ENCODE data around the gene ADAMTSL2. TPM values are rescaled to one million over a fixed set of nuclear protein-coding genes. Genes with fewer than 3 reads are reported as not detected.

The ADAMTSL2 gene
- total and polyA plus RNA-seq, 9 donors: 2.3 to 5.5 (median 4.7) TPM

DNA sequence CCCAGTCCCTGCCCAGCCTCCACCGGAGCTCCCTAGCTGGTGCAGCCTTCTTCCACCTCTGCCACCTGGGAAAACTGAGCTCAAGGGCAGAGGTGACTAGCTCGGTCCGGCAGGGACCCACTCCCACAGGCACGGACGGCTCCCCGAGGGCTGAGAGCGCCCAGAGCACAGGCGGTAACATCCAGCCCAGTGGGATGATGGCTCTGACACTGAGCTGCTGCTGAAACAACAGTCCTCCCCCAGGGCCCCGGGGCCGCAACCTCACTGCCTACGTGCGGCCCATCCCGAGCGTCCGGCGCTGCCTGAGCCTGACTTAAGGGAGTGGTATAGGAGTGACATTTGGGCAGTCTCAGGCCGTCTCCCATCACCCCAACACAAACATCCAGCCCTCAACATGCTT, 70.9 kb downstream of the ADAMTSL2 start:
- Histone ChIP-seq H3K4me1 (ENCODE audit: control insufficient read depth, insufficient read depth, low read length) (peaks cover 16% of the 10 kb centered on the region), H3K36me3 (ENCODE audit: control insufficient read depth, insufficient read depth, low read length) (no peaks in the 10 kb centered on the region), H3K27me3 (ENCODE audit: control insufficient read depth, insufficient read depth, low read length) (peaks cover 72% of the 10 kb centered on the region), H3K9me3 (replicated peaks; ENCODE audit: control insufficient read depth, low read depth, low read length) (no peaks in the 10 kb centered on the region), H3K4me3 (ENCODE audit: low read length) (no peak overlapping the region), H3K27ac (ENCODE audit: low read length) (no peak overlapping the region)
- DNase-seq: no peak
- WGBS (ENCODE audit: insufficient coverage): 80% methylated on average over 2 of the region's 17 CpGs

DNA sequence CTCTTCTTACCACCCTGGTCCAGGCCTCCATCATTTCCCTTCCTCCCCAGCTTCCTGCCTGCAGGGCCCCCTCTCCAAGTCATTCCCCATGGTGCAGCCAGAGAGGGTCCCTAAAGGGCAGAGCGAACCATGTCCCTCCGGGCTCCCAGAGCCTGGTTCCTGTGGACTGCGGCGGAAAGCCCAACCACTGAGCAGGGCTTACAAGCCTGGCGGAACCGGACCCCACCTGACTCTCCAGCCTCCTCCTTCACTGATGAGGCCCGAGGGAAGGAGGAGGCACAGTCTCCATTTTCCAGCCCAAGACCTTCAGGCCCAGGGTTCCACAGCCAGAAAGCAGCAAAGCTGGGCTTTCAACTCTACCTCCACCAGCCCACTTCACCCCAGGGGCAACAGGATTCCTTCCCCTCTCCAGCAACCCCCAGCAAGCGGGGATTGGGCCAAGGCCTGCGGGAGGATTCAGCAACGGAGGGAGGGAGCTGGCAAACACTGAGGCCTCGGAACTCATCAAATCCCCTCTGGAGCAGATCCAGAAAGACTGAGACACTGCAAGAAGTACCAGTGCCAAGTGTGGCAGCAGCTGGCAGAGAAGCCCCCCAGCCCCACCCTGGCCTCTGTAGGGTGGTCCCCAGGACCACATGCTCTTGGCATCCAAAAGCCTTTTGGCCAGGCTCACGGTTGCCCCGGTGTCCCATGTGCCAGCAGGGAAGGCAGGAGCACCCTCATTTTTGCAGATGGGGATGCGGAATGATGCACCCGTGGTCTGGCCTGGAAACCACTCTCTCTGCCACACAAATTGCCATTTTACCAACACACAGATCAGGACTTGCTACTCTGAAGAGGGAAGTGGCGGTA, 71.6 kb downstream of the ADAMTSL2 start:
- Histone ChIP-seq H3K36me3 (ENCODE audit: control insufficient read depth, insufficient read depth, low read length) (no peaks in the 10 kb centered on the region), H3K9me3 (replicated peaks; ENCODE audit: control insufficient read depth, low read depth, low read length) (no peaks in the 10 kb centered on the region), H3K4me1 (ENCODE audit: control insufficient read depth, insufficient read depth, low read length) (peaks cover 16% of the 10 kb centered on the region), H3K27me3 (ENCODE audit: control insufficient read depth, insufficient read depth, low read length) (peaks cover 70% of the 10 kb centered on the region), H3K4me3 (ENCODE audit: low read length) (no peak overlapping the region), H3K27ac (ENCODE audit: low read length) (no peak overlapping the region)
- DNase-seq: peak; percentile 48
- 45% methylated on average over 9 of the region's 16 CpGs for WGBS (ENCODE audit: insufficient coverage)

DNA sequence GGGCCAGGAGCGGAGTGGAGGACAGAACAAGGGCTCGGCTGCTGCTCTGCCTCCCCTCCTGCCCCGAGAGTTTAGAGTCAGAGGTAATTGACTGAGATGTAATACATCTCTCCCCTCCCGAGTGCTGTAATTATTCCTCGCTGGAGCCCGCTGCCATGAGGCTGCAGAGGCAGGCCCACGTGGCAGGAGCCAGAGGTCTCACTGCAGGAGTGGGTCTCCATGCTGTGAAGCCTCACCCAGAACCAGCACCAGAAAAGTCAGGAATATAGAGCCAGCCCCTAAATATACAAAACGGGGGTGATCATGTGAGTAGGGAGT, 72.2 kb downstream of the ADAMTSL2 start:
- Histone ChIP-seq H3K4me3 (ENCODE audit: low read length) (no peak overlapping the region), H3K9me3 (replicated peaks; ENCODE audit: control insufficient read depth, low read depth, low read length) (no peaks in the 10 kb centered on the region), H3K27ac (ENCODE audit: low read length) (no peak overlapping the region), H3K27me3 (ENCODE audit: control insufficient read depth, insufficient read depth, low read length) (peaks cover 64% of the 10 kb centered on the region), H3K4me1 (ENCODE audit: control insufficient read depth, insufficient read depth, low read length) (peaks cover 16% of the 10 kb centered on the region), H3K36me3 (ENCODE audit: control insufficient read depth, insufficient read depth, low read length) (no peaks in the 10 kb centered on the region)
- 23% methylated on average over 4 of the region's 8 CpGs for WGBS (ENCODE audit: insufficient coverage)
- no peak for DNase-seq

DNA sequence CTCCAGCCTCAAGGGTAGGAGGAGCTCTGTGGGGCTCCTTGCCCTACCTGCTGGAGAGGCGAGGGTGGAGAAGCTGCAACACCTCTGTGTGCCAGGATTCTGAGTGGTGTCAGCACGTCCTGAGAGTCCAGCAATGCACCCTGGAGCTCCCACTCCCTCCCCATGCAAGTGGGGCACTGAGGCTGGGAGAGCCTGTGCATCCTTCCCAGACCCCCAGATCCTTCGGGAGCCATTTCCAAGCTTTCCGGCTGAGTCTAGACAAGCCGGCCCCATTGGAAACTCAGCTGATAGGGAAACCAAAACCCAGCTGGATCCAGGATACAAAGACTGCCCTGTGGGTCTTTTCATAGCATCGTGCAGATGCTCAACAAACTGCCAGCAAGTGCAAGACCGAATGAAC, 72.9 kb downstream of the ADAMTSL2 start:
- H3K36me3 ChIP-seq (ENCODE audit: control insufficient read depth, insufficient read depth, low read length): no peaks in the 10 kb centered on the region
- WGBS (ENCODE audit: insufficient coverage): 38% methylated on average over 5 of the region's 7 CpGs

DNA sequence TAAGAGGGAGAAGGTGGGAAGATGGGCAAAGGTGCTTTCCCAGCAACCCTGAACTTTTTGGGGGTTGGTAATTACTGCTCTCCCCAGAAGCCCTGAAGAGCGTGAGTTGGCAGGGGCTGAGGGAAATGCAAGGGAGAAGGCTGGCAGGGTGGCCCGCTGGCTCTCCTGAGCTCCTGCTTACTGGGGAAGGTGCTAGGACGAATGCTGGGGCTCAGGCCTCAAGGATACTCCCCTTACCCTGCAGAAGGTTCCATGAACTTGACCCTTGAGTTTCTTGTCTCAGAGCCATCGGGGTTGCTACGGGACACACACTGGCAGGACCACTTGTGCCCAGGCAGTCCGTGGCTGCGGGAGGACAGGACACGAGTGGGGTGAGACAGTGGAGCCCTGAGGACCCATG, 73.5 kb downstream of the ADAMTSL2 start:
- Histone ChIP-seq H3K27ac (ENCODE audit: low read length) (no peak overlapping the region), H3K9me3 (replicated peaks; ENCODE audit: control insufficient read depth, low read depth, low read length) (no peaks in the 10 kb centered on the region), H3K4me1 (ENCODE audit: control insufficient read depth, insufficient read depth, low read length) (peaks cover 14% of the 10 kb centered on the region), H3K36me3 (ENCODE audit: control insufficient read depth, insufficient read depth, low read length) (no peaks in the 10 kb centered on the region), H3K4me3 (ENCODE audit: low read length) (no peak overlapping the region), H3K27me3 (ENCODE audit: control insufficient read depth, insufficient read depth, low read length) (peaks cover 65% of the 10 kb centered on the region)
- 86% methylated on average over 4 of the region's 8 CpGs for WGBS (ENCODE audit: insufficient coverage)
- DNase-seq: no peak

More for the DNA sequence above, 72.9 kb downstream of the ADAMTSL2 start:
- Histone ChIP-seq H3K4me3 (ENCODE audit: low read length) (no peak overlapping the region), H3K4me1 (ENCODE audit: control insufficient read depth, insufficient read depth, low read length) (peaks cover 14% of the 10 kb centered on the region), H3K27ac (ENCODE audit: low read length) (no peak overlapping the region), H3K27me3 (ENCODE audit: control insufficient read depth, insufficient read depth, low read length) (peaks cover 62% of the 10 kb centered on the region), H3K9me3 (replicated peaks; ENCODE audit: control insufficient read depth, low read depth, low read length) (no peaks in the 10 kb centered on the region)
- DNase-seq: no peak

DNA sequence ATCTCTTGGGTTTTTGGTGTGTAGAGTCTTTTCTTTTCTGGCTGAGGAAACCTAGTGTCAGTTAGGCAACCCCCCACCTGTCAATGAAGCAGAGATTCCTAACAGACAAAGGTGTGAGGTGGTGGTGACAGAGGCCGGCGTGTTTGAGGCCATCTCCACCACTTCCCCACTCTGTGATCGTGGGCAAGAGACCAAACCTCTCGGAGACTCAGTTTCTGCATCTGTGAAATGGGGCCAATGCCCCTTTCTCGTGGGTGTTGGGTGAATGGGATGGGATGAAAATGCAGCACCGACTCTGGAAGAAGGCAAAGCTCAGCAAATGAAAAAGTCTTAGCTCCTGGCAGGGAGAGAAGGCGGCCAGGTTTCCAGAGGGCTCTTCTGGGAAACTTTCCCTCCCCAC, 73.9 kb downstream of the ADAMTSL2 start:
- Histone ChIP-seq H3K9me3 (replicated peaks; ENCODE audit: control insufficient read depth, low read depth, low read length) (no peaks in the 10 kb centered on the region), H3K36me3 (ENCODE audit: control insufficient read depth, insufficient read depth, low read length) (no peaks in the 10 kb centered on the region), H3K4me3 (ENCODE audit: low read length) (no peak overlapping the region), H3K4me1 (ENCODE audit: control insufficient read depth, insufficient read depth, low read length) (peaks cover 14% of the 10 kb centered on the region), H3K27me3 (ENCODE audit: control insufficient read depth, insufficient read depth, low read length) (peaks cover 69% of the 10 kb centered on the region), H3K27ac (ENCODE audit: low read length) (no peak overlapping the region)
- WGBS (ENCODE audit: insufficient coverage): 60% methylated on average over 1 of the region's 7 CpGs
- DNase-seq: no peak

DNA sequence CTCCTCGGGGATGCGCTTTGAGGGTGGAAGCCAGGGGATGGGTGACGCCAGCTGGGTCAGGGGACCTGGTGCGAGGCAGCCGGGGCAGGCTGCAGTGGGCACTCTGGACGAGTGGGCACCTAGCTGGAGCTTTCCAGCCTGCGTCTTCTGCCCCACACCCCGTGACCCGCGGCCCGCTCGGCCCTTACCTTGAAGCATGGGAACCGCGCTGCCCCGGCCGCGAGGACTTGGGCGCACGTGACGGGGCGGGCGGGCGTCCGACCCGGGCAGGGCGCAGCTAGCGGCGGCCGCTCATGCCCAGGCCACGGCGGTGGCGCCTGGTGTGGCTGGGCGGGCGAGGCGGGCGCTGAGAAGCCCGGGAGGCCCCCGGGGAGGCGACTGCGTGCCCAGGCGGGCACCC, 74.4 kb downstream of the ADAMTSL2 start:
- Histone ChIP-seq H3K27ac (ENCODE audit: low read length) (no peak overlapping the region), H3K36me3 (ENCODE audit: control insufficient read depth, insufficient read depth, low read length) (no peaks in the 10 kb centered on the region), H3K27me3 (ENCODE audit: control insufficient read depth, insufficient read depth, low read length) (peaks cover 74% of the 10 kb centered on the region), H3K9me3 (replicated peaks; ENCODE audit: control insufficient read depth, low read depth, low read length) (no peaks in the 10 kb centered on the region), H3K4me1 (ENCODE audit: control insufficient read depth, insufficient read depth, low read length) (peaks cover 14% of the 10 kb centered on the region), H3K4me3 (ENCODE audit: low read length) (no peak overlapping the region)
- DNase-seq: no peak
- WGBS (ENCODE audit: insufficient coverage): 8% methylated on average over 41 of the region's 41 CpGs

DNA sequence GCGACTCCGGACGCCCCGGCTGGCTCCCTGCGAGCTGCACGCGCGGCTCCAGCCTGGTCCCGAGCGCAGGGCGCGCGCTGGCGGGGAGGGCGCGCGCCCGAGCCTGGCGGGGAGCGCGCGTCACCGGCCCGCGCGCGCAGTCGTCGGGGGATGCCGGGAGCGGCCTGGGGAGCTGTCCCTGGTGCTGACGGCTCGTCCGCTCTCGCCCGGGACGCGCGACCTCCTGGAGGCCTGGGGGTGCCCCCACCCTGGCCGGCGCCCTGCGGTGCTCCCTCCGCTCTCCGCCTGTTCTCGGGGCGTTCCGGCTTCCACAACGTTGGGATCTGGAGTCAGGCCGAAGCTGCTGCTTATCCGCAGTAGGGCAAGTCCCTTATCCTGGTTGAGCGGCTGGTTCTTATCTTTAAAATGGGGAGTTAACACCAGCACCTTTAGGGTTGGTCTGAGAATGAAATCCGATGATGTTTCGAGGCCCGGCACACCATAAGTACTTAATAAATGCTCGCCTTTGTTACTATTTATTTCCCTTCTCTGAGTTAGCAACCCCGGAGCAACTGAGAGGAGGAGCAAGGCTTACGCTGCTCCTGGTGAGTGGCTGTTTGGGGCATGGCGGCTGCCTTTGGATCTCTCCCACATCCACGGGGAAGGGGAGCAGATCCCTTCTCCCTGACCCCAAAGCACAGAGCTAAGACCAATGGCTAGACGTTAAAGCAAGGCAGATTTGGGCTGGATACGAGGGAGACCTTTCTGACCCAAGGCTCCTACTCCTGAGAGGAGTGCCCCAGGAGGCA, 75.0 kb downstream of the ADAMTSL2 start, which contains the start of gene FAM163B:
Gene FAM163B, minus strand, starts transcription at position 79 of the 788 bp plus-strand sequence. CDS start 29,166 bp downstream, outside the sequence.
- Histone ChIP-seq H3K4me3 (ENCODE audit: low read length) (no peak within 1 kb of the TSS), H3K27me3 (ENCODE audit: control insufficient read depth, insufficient read depth, low read length) (peaks cover 79% of the 10 kb centered on the region), H3K4me1 (ENCODE audit: control insufficient read depth, insufficient read depth, low read length) (peaks cover 14% of the 10 kb centered on the region), H3K36me3 (ENCODE audit: control insufficient read depth, insufficient read depth, low read length) (no peaks in the 10 kb centered on the region), H3K9me3 (replicated peaks; ENCODE audit: control insufficient read depth, low read depth, low read length) (no peaks in the 10 kb centered on the region), H3K27ac (ENCODE audit: low read length) (no peak within 1 kb of the TSS)
- peak; percentile 81 for DNase-seq
- WGBS (ENCODE audit: insufficient coverage): 4% methylated on average over 54 of the region's 61 CpGs

DNA sequence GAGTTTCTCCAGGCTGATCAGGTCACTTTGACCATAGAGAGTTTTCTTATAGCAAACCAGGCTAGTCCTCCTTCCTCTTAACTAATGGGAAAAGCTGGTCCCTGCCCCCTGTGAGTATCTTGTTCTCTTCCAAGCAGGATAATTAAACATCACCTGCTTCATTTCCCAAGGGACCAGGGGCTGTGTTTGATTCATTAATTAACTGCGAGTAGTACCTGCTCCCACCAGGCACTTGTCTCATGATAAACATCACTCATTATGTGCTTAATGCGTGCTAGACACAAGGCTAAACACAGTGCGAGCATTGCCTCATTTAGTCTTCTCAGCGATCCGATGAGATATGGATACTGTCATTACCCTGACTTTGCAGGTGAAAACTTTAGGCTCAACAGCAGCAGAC, 76.3 kb downstream of the ADAMTSL2 start:
- 79% methylated on average over 5 of the region's 5 CpGs for WGBS (ENCODE audit: insufficient coverage)

DNA sequence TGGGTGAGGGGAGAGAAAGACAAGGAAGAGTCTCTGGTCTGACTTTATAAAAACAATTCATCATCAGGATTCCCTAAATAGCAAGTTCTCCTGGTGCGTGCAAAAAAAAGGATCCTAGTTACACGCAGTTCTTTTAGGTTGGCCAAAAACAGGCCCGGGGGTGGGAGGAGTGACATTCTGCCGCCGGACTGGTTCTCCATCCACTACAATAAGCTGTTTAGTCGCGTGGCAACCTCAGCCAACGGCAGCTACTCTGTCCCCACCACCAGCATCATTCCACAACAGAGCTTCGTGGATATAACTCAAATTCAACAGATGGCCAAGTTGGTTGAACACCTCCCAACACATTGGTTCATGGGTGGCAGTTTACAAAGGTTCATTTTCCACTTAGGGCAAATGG, 77.5 kb downstream of the ADAMTSL2 start:
- peaks cover 79% of the 10 kb centered on the region for H3K27me3 ChIP-seq (ENCODE audit: control insufficient read depth, insufficient read depth, low read length)
- no peak overlapping the region for H3K4me3 ChIP-seq (ENCODE audit: low read length)
- H3K27ac ChIP-seq (ENCODE audit: low read length): no peak overlapping the region
- no peak for DNase-seq
- H3K9me3 ChIP-seq (replicated peaks; ENCODE audit: control insufficient read depth, low read depth, low read length): no peaks in the 10 kb centered on the region
- 91% methylated on average over 8 of the region's 9 CpGs for WGBS (ENCODE audit: insufficient coverage)
- H3K36me3 ChIP-seq (ENCODE audit: control insufficient read depth, insufficient read depth, low read length): no peaks in the 10 kb centered on the region
- peaks cover 3% of the 10 kb centered on the region for H3K4me1 ChIP-seq (ENCODE audit: control insufficient read depth, insufficient read depth, low read length)

More for the DNA sequence above, 76.3 kb downstream of the ADAMTSL2 start:
- Histone ChIP-seq H3K36me3 (ENCODE audit: control insufficient read depth, insufficient read depth, low read length) (no peaks in the 10 kb centered on the region), H3K9me3 (replicated peaks; ENCODE audit: control insufficient read depth, low read depth, low read length) (no peaks in the 10 kb centered on the region), H3K4me1 (ENCODE audit: control insufficient read depth, insufficient read depth, low read length) (peaks cover 12% of the 10 kb centered on the region), H3K27me3 (ENCODE audit: control insufficient read depth, insufficient read depth, low read length) (peaks cover 80% of the 10 kb centered on the region), H3K27ac (ENCODE audit: low read length) (no peak overlapping the region), H3K4me3 (ENCODE audit: low read length) (no peak overlapping the region)
- DNase-seq: no peak

Measured in muscle of leg (tissue), 11 donors.